ENCODE results near the gene REP15.

The REP15 gene

GRCh38 chr12:27680619-27681018, 15.6 kb upstream of the REP15 start:
- DNase-seq (ENCODE audit: low read depth) = no peak
- H3K4me3 ChIP-seq (ENCODE audit: low read depth, low read length) = no peak overlapping the region
- TF ChIP-seq CTCF (IDR thresholded peaks at IDR 0.05; ENCODE audit: low read depth, low read length, missing control alignments) = no peak

- DNase-seq (ENCODE audit: low read depth) = no peak
- no peak overlapping the region for H3K4me3 ChIP-seq (ENCODE audit: low read depth, low read length)
- TF ChIP-seq CTCF (IDR thresholded peaks at IDR 0.05; ENCODE audit: low read depth, low read length, missing control alignments) = no peak
Measured at GRCh38 chr12:27682534-27682933, 13.7 kb upstream of the REP15 start.

- H3K4me3 ChIP-seq (ENCODE audit: low read depth, low read length) = no peak overlapping the region
- DNase-seq (ENCODE audit: low read depth) = no peak
- no peak for TF ChIP-seq CTCF (IDR thresholded peaks at IDR 0.05; ENCODE audit: low read depth, low read length, missing control alignments)
Measured at GRCh38 chr12:27685274-27685673, 11.0 kb upstream of the REP15 start.

- no peak for TF ChIP-seq CTCF (IDR thresholded peaks at IDR 0.05; ENCODE audit: low read depth, low read length, missing control alignments)
- H3K4me3 ChIP-seq (ENCODE audit: low read depth, low read length) = no peak overlapping the region
- no peak for DNase-seq (ENCODE audit: low read depth)
Measured at GRCh38 chr12:27686147-27686546, 10.1 kb upstream of the REP15 start.

GRCh38 chr12:27688671-27689070, 7.6 kb upstream of the REP15 start:
- no peak for DNase-seq (ENCODE audit: low read depth)
- no peak overlapping the region for H3K4me3 ChIP-seq (ENCODE audit: low read depth, low read length)
- TF ChIP-seq CTCF (IDR thresholded peaks at IDR 0.05; ENCODE audit: low read depth, low read length, missing control alignments) = no peak

- no peak for DNase-seq (ENCODE audit: low read depth)
- no peak for TF ChIP-seq CTCF (IDR thresholded peaks at IDR 0.05; ENCODE audit: low read depth, low read length, missing control alignments)
- H3K4me3 ChIP-seq (ENCODE audit: low read depth, low read length) = no peak overlapping the region
Measured at GRCh38 chr12:27689558-27690180, 6.6 kb upstream of the REP15 start.

- TF ChIP-seq CTCF (IDR thresholded peaks at IDR 0.05; ENCODE audit: low read depth, low read length, missing control alignments) = no peak
- DNase-seq (ENCODE audit: low read depth) = no peak
Measured at GRCh38 chr12:27693403-27693802, 2.8 kb upstream of the REP15 start.

More at GRCh38 chr12:27693403-27693802, 2.8 kb upstream of the REP15 start:
- no peak overlapping the region for H3K4me3 ChIP-seq (ENCODE audit: low read depth, low read length)

Data from GM12864 (cell line).